HG03103 (cell line): ENCODE data around the gene RESP18.
"Not testable (repeated sequence)": the region's sequence is repeated elsewhere in the genome, so short reads cannot be mapped to it uniquely, and the experiment has no call there.

Source experiments
- ATAC-seq: cut with Tn5 transposase; IDR thresholded peaks from one replicate; pipeline ENCODE4 v1.9.1; 2021; ENCODE audit warnings: low read depth; ENCODE audit not compliant: unreplicated experiment

The RESP18 gene

GRCh38 chr2:219325657-219326315 lies 6.8 kb downstream of the RESP18 start:
- no peak for ATAC-seq

- ATAC-seq, result no peak
These were observed 7.4 kb downstream of the RESP18 start for GRCh38 chr2:219325136-219325535.

- no peak for ATAC-seq
These were observed 9.1 kb downstream of the RESP18 start for GRCh38 chr2:219323434-219323833.

GRCh38 chr2:219314804-219315468 lies 17.6 kb downstream of the RESP18 start:
- no peak for ATAC-seq

GRCh38 chr2:219312683-219313263 lies 19.8 kb downstream of the RESP18 start:
- ATAC-seq, result not testable (repeated sequence)

GRCh38 chr2:219309278-219309677 lies 23.3 kb downstream of the RESP18 start, which contains the start of gene PTPRN:
Gene PTPRN (minus strand): TSS chr2:219309401. CDS start chr2:219309332, 69 bp downstream.
- no peak for ATAC-seq

- ATAC-seq, result no peak
These were observed 24.1 kb downstream of the RESP18 start for GRCh38 chr2:219308142-219309101.

- no peak for ATAC-seq
These were observed 26.5 kb downstream of the RESP18 start for GRCh38 chr2:219306047-219306446.

GRCh38 chr2:219304223-219304622 lies 28.3 kb downstream of the RESP18 start:
- no peak for ATAC-seq

- ATAC-seq, result no peak
These were observed 30.1 kb downstream of the RESP18 start for GRCh38 chr2:219302412-219302968.

- ATAC-seq, result no peak
These were observed 32.5 kb downstream of the RESP18 start for GRCh38 chr2:219300022-219300421.

- no peak for ATAC-seq
These were observed 33.2 kb downstream of the RESP18 start for GRCh38 chr2:219299372-219299760.

- peak; percentile 47 for ATAC-seq
These were observed 33.7 kb downstream of the RESP18 start for GRCh38 chr2:219298759-219299371.

GRCh38 chr2:219297766-219298456 lies 34.6 kb downstream of the RESP18 start:
- no peak for ATAC-seq

- ATAC-seq, result no peak
These were observed 35.7 kb downstream of the RESP18 start for GRCh38 chr2:219296631-219297391.

- ATAC-seq, result no peak
These were observed 36.4 kb downstream of the RESP18 start for GRCh38 chr2:219296142-219296541.

GRCh38 chr2:219294356-219295351 lies 37.9 kb downstream of the RESP18 start:
- ATAC-seq, result peak; percentile 89
